Lower lobe of right lung (tissue), 2 donors: ENCODE measurements around the gene CNTN1. TPM values are rescaled to one million over a fixed set of nuclear protein-coding genes. Genes with fewer than 3 reads are reported as not detected.

Source experiments
- ATAC-seq, 2 donors: fragments of 200-7000 bp; cut with Tn5 transposase; one replicate each; pipeline ENCODE4 v1.9.1; 2020 to 2022; ENCODE audit warnings: mild to moderate bottlenecking in 2 of 2, moderate library complexity in 2 of 2
- DNase-seq: peaks from one replicate; pipeline ENCODE4 v3.0.0-alpha.2; 2020
- H3K27ac ChIP-seq: fragments of 200-600 bp; one replicate; pipeline ENCODE4 v1.8.0; 2022
- H3K27me3 ChIP-seq: fragments of 200-600 bp; one replicate; pipeline ENCODE4 v1.8.0; 2022; ENCODE audit warnings: low read depth
- H3K36me3 ChIP-seq: fragments of 200-600 bp; one replicate; pipeline ENCODE4 v1.8.0; 2022; ENCODE audit warnings: mild to moderate bottlenecking
- H3K4me1 ChIP-seq: fragments of 200-600 bp; one replicate; pipeline ENCODE4 v1.8.0; 2022
- H3K4me3 ChIP-seq: fragments of 200-600 bp; one replicate; pipeline ENCODE4 v1.8.0; 2022; ENCODE audit warnings: mild to moderate bottlenecking
- H3K9me3 ChIP-seq: fragments of 200-600 bp; one replicate; pipeline ENCODE4 v1.8.0; 2022
- CTCF ChIP-seq: fragments of 200-600 bp; IDR thresholded peaks from one replicate; pipeline ENCODE4 v1.8.0; 2022; ENCODE audit warnings: antibody characterized with exemption, mild to moderate bottlenecking
- intact Hi-C: fragments of 100-400 bp; cut with DNase I; formaldehyde crosslinking; loops from one replicate; pipeline ENCODE4 v1.11.0; 2022
- total RNA-seq: library from RNA; stranded (reverse); fragmentation: NEBNext Ultra II Directional; extraction: Animal tissue kit (Norgen Biotek cat#: 25700); gene quantifications from one replicate; pipeline ENCODE4 v1.2.1, GENCODE V29; 2021
- donor health status: DM: no; HTN: yes; CAD: no; lungs with severe emphysema.

The CNTN1 gene
- total RNA-seq, 1 donor from 2014 or later: 12.3 TPM

GRCh38 chr12:41034686-41035085 lies 342.4 kb downstream of the CNTN1 start:
- intact Hi-C loops: no loop called here
- ATAC-seq: no peak
- no peak overlapping the region for H3K4me3 ChIP-seq

GRCh38 chr12:41039461-41039860 lies 347.2 kb downstream of the CNTN1 start:
- no peaks in the 10 kb centered on the region for H3K4me1 ChIP-seq
- TF ChIP-seq CTCF: no peak
- no peak for DNase-seq
- intact Hi-C loops: no loop called here
- no peaks in the 10 kb centered on the region for H3K27me3 ChIP-seq
- no peak overlapping the region for H3K4me3 ChIP-seq
- H3K27ac ChIP-seq: no peak overlapping the region
- H3K9me3 ChIP-seq: no peaks in the 10 kb centered on the region
- H3K36me3 ChIP-seq: no peaks in the 10 kb centered on the region
- no peak for ATAC-seq

More at GRCh38 chr12:41034686-41035085, 342.4 kb downstream of the CNTN1 start:
- H3K9me3 ChIP-seq: no peaks in the 10 kb centered on the region
- no peaks in the 10 kb centered on the region for H3K36me3 ChIP-seq
- DNase-seq: no peak
- no peaks in the 10 kb centered on the region for H3K27me3 ChIP-seq
- TF ChIP-seq CTCF: no peak
- H3K27ac ChIP-seq: no peak overlapping the region
- no peaks in the 10 kb centered on the region for H3K4me1 ChIP-seq

GRCh38 chr12:41045509-41045908 lies 353.3 kb downstream of the CNTN1 start:
- Histone ChIP-seq H3K4me1 (no peaks in the 10 kb centered on the region), H3K27ac (no peak overlapping the region), H3K27me3 (no peaks in the 10 kb centered on the region), H3K36me3 (no peaks in the 10 kb centered on the region), H3K4me3 (no peak overlapping the region), H3K9me3 (no peaks in the 10 kb centered on the region)
- ATAC-seq: no peak
- intact Hi-C loops: no loop called here
- TF ChIP-seq CTCF: no peak
- DNase-seq: no peak

GRCh38 chr12:41049033-41049432 lies 356.8 kb downstream of the CNTN1 start:
- no peak for ATAC-seq
- DNase-seq: no peak
- intact Hi-C loops: no loop called here
- TF ChIP-seq CTCF: no peak
- Histone ChIP-seq H3K4me3 (no peak overlapping the region), H3K27ac (no peak overlapping the region), H3K36me3 (no peaks in the 10 kb centered on the region), H3K9me3 (no peaks in the 10 kb centered on the region), H3K4me1 (no peaks in the 10 kb centered on the region), H3K27me3 (no peaks in the 10 kb centered on the region)

- intact Hi-C loops: no loop called here
- no peak for TF ChIP-seq CTCF
- no peak overlapping the region for H3K27ac ChIP-seq
- ATAC-seq (no peak), DNase-seq (no peak)
- H3K27me3 ChIP-seq: no peaks in the 10 kb centered on the region
- no peaks in the 10 kb centered on the region for H3K4me1 ChIP-seq
- no peak overlapping the region for H3K4me3 ChIP-seq
- no peaks in the 10 kb centered on the region for H3K36me3 ChIP-seq
- no peaks in the 10 kb centered on the region for H3K9me3 ChIP-seq
Observed at GRCh38 chr12:41051954-41052353, 359.7 kb downstream of the CNTN1 start.

- no peak overlapping the region for H3K27ac ChIP-seq
- ATAC-seq (no peak), DNase-seq (no peak)
- H3K9me3 ChIP-seq: no peaks in the 10 kb centered on the region
- H3K27me3 ChIP-seq: no peaks in the 10 kb centered on the region
- H3K4me3 ChIP-seq: no peak overlapping the region
- no peaks in the 10 kb centered on the region for H3K4me1 ChIP-seq
- intact Hi-C loops: no loop called here
- no peaks in the 10 kb centered on the region for H3K36me3 ChIP-seq
- no peak for TF ChIP-seq CTCF
Observed at GRCh38 chr12:41052441-41052840, 360.2 kb downstream of the CNTN1 start.
